Smooth muscle cell (in vitro differentiated cells): ENCODE results near the gene FBXL3. TPM values are rescaled to one million over a fixed set of nuclear protein-coding genes. Genes with fewer than 3 reads are reported as not detected.

ENCODE experiments used
- DNase-seq: peaks from one replicate; lab custom pipeline; 2025; ENCODE audit not compliant: unreplicated experiment; lab: John Stamatoyannopoulos, UW
- H2AFZ ChIP-seq: fragments of 200-600 bp; sonication (generic); 2 replicates; pipeline ENCODE4 v1.6.0; 2016; ENCODE audit warnings: antibody characterized with exemption, low read depth, mild to moderate bottlenecking
- H3F3A ChIP-seq: fragments of 200-600 bp; sonication (generic); 2 replicates; pipeline ENCODE4 v1.6.0; 2017; ENCODE audit warnings: antibody characterized with exemption, low read depth
- H3K27ac ChIP-seq: fragments of 200-600 bp; sonication (generic); 2 replicates; pipeline ENCODE4 v1.5.1; 2016; ENCODE audit warnings: low read depth, mild to moderate bottlenecking
- H3K27me3 ChIP-seq: fragments of 200-600 bp; sonication (generic); 2 replicates; pipeline ENCODE4 v1.6.1; 2016; ENCODE audit warnings: low read depth, mild to moderate bottlenecking
- H3K36me3 ChIP-seq: fragments of 200-600 bp; sonication (generic); 2 replicates; pipeline ENCODE4 v1.5.1; 2016; ENCODE audit warnings: low read depth
- H3K4me1 ChIP-seq: fragments of 200-600 bp; sonication (generic); 2 replicates; pipeline ENCODE4 v1.5.1; 2016; ENCODE audit warnings: low read depth
- H3K4me2 ChIP-seq: fragments of 200-600 bp; sonication (generic); 2 replicates; pipeline ENCODE4 v1.6.0; 2016; ENCODE audit warnings: mild to moderate bottlenecking
- H3K4me3 ChIP-seq: fragments of 200-600 bp; sonication (generic); 2 replicates; pipeline ENCODE4 v1.5.1; 2016; ENCODE audit warnings: mild to moderate bottlenecking
- H3K79me2 ChIP-seq: fragments of 200-600 bp; sonication (generic); 2 replicates; pipeline ENCODE4 v1.6.0; 2016; ENCODE audit warnings: low read depth, mild to moderate bottlenecking
- H3K9ac ChIP-seq: fragments of 200-600 bp; sonication (generic); 2 replicates; pipeline ENCODE4 v1.6.0; 2016; ENCODE audit warnings: low read depth
- H3K9me3 ChIP-seq: fragments of 200-600 bp; sonication (generic); replicated peaks from 2 replicates; pipeline ENCODE4 v1.5.1; 2016; ENCODE audit warnings: low read depth
- H4K20me1 ChIP-seq: fragments of 200-600 bp; sonication (generic); 2 replicates; pipeline ENCODE4 v1.6.0; 2016; ENCODE audit warnings: low read depth
- CTCF ChIP-seq: fragments of 200-600 bp; sonication (generic); IDR thresholded peaks from 2 replicates; pipeline ENCODE4 v1.5.1; 2017; ENCODE audit warnings: borderline replicate concordance, mild to moderate bottlenecking, antibody characterized with exemption; ENCODE audit not compliant: insufficient read depth, poor library complexity, severe bottlenecking
- WGBS: methylation state at CpG from one replicate; pipeline ENCODE4 v1.1.7; 2016; ENCODE audit warnings: low lambda C conversion rate; 5-methylcytosine and 5-hydroxymethylcytosine counted together
- polyA plus RNA-seq: library from polyadenylated mRNA; unstranded; fragments of >200 nt; fragmentation: Nextera tagmentation; extraction: Ambion mirVana; gene quantifications from 2 replicates; pipeline ENCODE4 v1.2.1, GENCODE V29; 2016
- total RNA-seq: library from RNA; depleted of rRNA; stranded (reverse); fragments of >200 nt; gene quantifications from 2 replicates; pipeline ENCODE4 v1.2.3, GENCODE V29; 2014

The FBXL3 gene
- total and polyA plus RNA-seq, 2 experiments from 2014 or later, result 25.2 to 54.7 TPM

GRCh38 chr13:77042566-77043177, 15.7 kb upstream of the FBXL3 start:
- Histone ChIP-seq H3K9ac (peak overlapping the region; percentile 9), H3F3A (peaks cover 8% of the 10 kb centered on the region), H3K9me3 (no peaks in the 10 kb centered on the region), H3K27me3 (no peaks in the 10 kb centered on the region), H4K20me1 (no peaks in the 10 kb centered on the region), H3K79me2 (no peaks in the 10 kb centered on the region), H3K4me3 (no peak overlapping the region), H3K36me3 (peaks cover 3% of the 10 kb centered on the region), H3K27ac (peak overlapping the region; percentile 57), H2AFZ (no peak overlapping the region), H3K4me2 (peak overlapping the region; percentile 20), H3K4me1 (peaks cover 5% of the 10 kb centered on the region)
- no peak for DNase-seq
- WGBS, result 47% methylated on average over 5 of the region's 5 CpGs
- no peak for TF ChIP-seq CTCF

DNA sequence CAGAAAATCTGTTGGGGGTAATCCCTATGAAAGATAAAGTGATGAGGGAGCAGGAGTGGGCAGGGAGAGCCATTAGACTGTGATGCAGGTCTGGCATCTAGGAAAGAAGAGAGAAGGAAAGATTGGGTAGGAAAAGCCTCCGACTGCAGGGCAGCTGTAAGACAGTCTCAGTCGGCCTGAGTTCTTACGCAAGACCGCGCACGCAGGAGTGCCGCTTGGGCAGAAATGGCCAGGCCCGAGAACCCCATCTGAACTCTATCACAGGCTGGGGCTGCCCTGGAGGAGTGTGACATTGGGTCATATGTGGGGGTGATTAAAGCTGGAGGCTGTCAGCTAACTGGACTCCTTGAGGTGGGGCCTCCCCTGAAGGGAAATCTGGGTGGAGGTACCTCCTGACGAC, 13.9 kb upstream of the FBXL3 start:
- no peak overlapping the region for H3K27ac ChIP-seq
- no peak overlapping the region for H2AFZ ChIP-seq
- no peak overlapping the region for H3K4me3 ChIP-seq
- no peaks in the 10 kb centered on the region for H3K79me2 ChIP-seq
- TF ChIP-seq CTCF, result no peak
- H3K9ac ChIP-seq, result no peak overlapping the region
- 87% methylated on average over 9 of the region's 9 CpGs for WGBS
- H4K20me1 ChIP-seq, result no peaks in the 10 kb centered on the region
- no peaks in the 10 kb centered on the region for H3K9me3 ChIP-seq
- no peaks in the 10 kb centered on the region for H3K27me3 ChIP-seq
- peaks cover 3% of the 10 kb centered on the region for H3K36me3 ChIP-seq
- peaks cover 8% of the 10 kb centered on the region for H3F3A ChIP-seq
- H3K4me1 ChIP-seq, result no peaks in the 10 kb centered on the region
- no peak overlapping the region for H3K4me2 ChIP-seq
- no peak for DNase-seq

DNA sequence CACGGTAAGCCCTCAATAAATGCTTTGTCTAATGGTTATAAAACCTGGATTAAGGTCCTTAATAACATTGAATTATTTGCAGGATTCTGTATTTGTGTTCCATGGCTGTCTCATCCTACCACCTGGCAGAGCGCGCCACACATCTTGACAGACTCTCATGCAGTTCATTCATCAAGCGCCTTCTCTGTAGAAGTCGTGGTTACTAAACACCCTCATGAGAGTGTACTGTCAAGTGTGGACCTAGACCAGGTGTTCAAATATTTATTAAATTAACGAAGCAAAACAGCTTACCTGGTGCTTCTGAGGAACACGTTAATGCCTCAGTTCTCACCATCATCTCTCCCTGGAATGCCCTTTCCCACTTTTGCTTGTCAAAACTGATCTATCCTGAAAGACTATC, 13.1 kb upstream of the FBXL3 start:
- no peak overlapping the region for H2AFZ ChIP-seq
- no peak overlapping the region for H3K27ac ChIP-seq
- H3F3A ChIP-seq, result peaks cover 8% of the 10 kb centered on the region
- WGBS, result 97% methylated on average over 7 of the region's 7 CpGs
- H3K4me3 ChIP-seq, result no peak overlapping the region
- no peaks in the 10 kb centered on the region for H4K20me1 ChIP-seq
- H3K4me1 ChIP-seq, result no peaks in the 10 kb centered on the region
- TF ChIP-seq CTCF, result no peak
- H3K36me3 ChIP-seq, result no peaks in the 10 kb centered on the region
- H3K9me3 ChIP-seq, result no peaks in the 10 kb centered on the region
- H3K27me3 ChIP-seq, result no peaks in the 10 kb centered on the region
- H3K9ac ChIP-seq, result no peak overlapping the region
- H3K4me2 ChIP-seq, result no peak overlapping the region
- H3K79me2 ChIP-seq, result no peaks in the 10 kb centered on the region
- DNase-seq, result no peak

GRCh38 chr13:77038907-77039480, 12.0 kb upstream of the FBXL3 start:
- H3K79me2 ChIP-seq, result no peaks in the 10 kb centered on the region
- H4K20me1 ChIP-seq, result no peaks in the 10 kb centered on the region
- no peak overlapping the region for H3K27ac ChIP-seq
- no peaks in the 10 kb centered on the region for H3K9me3 ChIP-seq
- WGBS, result 62% methylated on average over 5 of the region's 5 CpGs
- H3F3A ChIP-seq, result peaks cover 8% of the 10 kb centered on the region
- H3K4me3 ChIP-seq, result no peak overlapping the region
- H3K27me3 ChIP-seq, result no peaks in the 10 kb centered on the region
- H3K4me2 ChIP-seq, result no peak overlapping the region
- no peak overlapping the region for H3K9ac ChIP-seq
- no peaks in the 10 kb centered on the region for H3K36me3 ChIP-seq
- DNase-seq, result no peak
- no peak for TF ChIP-seq CTCF
- no peak overlapping the region for H2AFZ ChIP-seq
- no peaks in the 10 kb centered on the region for H3K4me1 ChIP-seq
